ENCODE measurements around the gene METTL4.

The METTL4 gene, protein sequence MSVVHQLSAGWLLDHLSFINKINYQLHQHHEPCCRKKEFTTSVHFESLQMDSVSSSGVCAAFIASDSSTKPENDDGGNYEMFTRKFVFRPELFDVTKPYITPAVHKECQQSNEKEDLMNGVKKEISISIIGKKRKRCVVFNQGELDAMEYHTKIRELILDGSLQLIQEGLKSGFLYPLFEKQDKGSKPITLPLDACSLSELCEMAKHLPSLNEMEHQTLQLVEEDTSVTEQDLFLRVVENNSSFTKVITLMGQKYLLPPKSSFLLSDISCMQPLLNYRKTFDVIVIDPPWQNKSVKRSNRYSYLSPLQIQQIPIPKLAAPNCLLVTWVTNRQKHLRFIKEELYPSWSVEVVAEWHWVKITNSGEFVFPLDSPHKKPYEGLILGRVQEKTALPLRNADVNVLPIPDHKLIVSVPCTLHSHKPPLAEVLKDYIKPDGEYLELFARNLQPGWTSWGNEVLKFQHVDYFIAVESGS
- 25.9 to 35.3 reads per million in 2 donors for total RNA-seq

DNA sequence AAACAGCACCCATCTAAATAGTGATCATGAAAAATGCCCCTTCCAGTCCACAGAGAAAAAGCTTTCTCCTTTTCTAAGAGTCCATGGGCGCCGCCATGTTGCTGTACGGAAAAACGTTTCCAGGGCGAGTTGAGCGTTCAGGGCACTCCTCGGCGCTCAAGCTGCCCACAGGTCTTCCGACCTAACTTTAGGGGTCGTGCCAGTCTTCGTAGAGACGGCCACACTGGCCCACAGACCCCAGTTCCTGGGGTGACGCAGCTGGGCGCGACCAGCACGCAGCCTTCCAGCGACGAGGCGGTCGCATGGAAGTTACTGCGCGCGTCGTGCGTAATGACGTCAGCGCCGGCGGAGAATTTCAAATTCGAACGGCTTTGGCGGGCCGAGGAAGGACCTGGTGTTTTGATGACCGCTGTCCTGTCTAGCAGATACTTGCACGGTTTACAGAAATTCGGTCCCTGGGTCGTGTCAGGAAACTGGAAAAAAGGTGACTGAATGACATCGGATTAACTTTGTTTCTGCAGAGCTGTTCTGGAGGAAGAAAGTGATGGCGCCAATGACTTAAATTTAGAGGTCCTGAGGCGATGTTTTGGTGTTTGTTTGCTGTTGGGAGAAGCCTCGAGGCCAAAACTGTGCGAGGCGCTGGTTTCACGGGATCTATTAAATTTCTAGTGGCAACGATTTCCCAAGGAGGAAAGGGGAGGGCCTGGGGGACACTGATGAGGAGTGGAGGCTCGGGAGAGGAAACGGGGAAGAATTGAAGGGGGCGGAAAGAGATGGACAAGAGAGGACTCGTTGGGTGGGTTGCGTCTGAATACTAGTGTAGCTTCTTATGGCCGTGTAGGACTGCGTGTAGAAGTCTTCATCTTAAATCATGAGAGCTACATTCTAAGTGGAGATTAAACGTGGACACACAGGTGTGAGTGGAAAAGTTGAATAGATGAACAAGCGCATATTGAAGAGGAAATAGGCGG is at the start of gene METTL4, which contains the start of gene NDC80:
Gene METTL4, minus strand, starts transcription at position 306 of the 971 bp plus-strand sequence. CDS start 4,289 bp downstream, outside the sequence.
Gene NDC80, plus strand, starts transcription at position 358 of the 971 bp plus-strand sequence. CDS start 1,429 bp downstream, outside the sequence.
- peak; percentile 66 for DNase-seq

- no peak for DNase-seq
These were observed 46.7 kb upstream of the METTL4 start for GRCh38 chr18:2618009-2618408.

GRCh38 chr18:2617401-2617998 is 46.2 kb upstream of the METTL4 start:
- DNase-seq = no peak

DNA sequence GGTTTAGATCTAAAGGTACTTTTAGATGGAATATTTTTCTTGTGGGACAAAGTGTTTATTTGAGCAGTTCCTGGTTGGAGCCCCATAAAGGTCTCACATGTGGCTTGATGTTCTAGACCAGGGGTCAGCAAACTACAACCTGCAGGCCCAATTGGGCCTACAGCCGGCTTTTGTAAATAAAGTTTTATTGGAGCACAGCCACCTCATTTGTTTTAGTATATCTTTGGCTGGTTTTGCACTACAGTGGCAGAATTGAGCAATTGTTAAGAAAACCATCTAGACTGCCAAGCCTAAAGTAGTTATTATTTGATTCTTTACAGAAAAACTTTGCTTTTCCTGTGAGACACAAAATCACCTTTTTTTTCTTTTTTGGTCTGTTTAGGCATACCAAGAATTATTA is 41.7 kb upstream of the METTL4 start:
- DNase-seq = no peak

GRCh38 chr18:2610549-2610948 is 39.2 kb upstream of the METTL4 start:
- DNase-seq = no peak

DNA sequence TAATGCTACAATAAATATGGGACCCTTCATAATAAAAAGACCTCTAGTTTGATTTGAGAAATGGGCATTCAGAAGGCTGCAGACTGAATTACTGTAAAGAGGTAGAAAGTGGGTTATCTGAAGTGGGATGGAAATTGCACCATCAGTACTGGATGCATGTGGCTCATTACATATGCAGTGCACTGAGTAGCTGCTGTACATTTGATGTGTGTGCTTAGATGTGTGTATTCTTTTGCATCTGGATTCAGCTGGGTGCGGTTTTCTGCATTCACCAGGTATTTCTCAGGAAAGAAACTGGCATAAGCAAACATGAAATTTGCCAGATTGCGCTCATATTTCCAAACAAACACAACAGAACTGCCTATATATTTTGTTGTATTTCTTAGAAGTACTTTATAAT is 38.3 kb upstream of the METTL4 start:
- DNase-seq = no peak

DNA sequence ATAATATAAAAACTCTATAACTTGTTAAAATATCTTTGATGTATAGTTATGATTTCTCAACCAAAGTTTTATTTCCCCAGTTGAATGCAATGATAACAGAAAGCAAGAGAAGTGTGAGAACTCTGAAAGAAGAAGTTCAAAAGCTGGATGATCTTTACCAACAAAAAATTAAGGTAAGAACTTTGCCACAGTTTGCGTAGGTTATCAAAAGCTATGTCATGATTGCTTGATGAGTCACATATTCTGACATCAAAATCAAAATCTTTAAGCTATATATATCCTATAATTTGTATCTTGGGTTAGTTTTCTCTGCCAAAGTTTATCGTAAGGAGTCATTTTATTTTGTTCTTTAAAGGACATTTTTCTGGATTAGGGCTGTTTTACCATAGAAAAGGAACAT is 35.0 kb upstream of the METTL4 start:
- no peak for DNase-seq

GRCh38 chr18:2602844-2603243 is 31.5 kb upstream of the METTL4 start:
- DNase-seq = no peak

- no peak for DNase-seq
These were observed 26.3 kb upstream of the METTL4 start for GRCh38 chr18:2597639-2598038.

- no peak for DNase-seq
These were observed 19.0 kb upstream of the METTL4 start for GRCh38 chr18:2590303-2590702.

GRCh38 chr18:2589345-2590068 is 18.2 kb upstream of the METTL4 start:
- no peak for DNase-seq

DNA sequence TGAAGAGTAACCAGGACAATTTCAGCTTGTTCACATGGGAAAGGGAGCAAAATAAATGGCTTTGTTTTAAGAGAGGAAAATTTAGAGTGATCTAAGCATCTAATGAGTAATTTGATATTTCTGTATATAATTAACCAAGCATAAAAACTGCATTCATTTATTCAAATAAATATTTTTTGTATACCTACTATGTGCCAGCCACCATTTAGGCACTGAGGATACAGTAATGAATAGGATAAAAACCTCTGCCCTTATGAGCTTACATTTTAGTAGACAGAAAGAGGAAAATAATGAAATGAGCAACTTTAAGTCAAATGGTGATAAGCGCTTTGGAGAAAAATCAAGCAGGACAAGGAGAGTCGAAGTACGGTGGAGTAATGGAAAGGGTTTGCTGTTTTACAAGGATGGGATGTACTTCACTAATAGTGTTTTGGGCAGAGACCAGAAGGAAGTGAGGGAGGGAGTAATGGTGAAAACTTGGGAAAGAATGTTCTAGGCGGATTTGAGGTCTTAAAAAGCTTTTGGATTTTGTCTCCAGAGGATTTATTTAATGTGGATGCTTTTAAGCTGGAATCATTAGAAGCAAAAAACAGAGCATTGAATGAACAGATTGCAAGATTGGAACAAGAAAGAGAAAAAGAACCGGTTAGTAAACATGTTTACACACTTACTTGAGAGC is 17.5 kb upstream of the METTL4 start:
- DNase-seq = no peak

GRCh38 chr18:2587788-2588187 is 16.5 kb upstream of the METTL4 start:
- no peak for DNase-seq

DNA sequence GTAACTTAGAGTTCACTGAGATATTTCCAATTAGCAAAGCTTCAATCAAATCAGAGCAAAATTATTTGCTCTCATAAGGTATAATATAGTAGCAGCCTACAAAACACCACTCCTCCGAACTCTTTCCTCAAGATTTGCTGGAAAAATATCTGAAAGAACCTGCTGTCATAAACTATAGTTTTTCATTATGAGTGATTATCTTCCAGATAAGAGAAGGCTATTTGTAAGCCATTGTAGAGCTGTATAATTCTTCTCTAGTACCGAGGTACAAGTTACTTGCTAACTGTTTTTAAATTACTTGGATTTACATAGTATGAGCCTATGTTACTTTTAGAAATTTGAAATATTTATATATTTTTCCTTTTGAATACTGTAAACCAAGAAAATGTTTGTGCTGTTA is 2.1 kb upstream of the METTL4 start:
- no peak for DNase-seq

DNA sequence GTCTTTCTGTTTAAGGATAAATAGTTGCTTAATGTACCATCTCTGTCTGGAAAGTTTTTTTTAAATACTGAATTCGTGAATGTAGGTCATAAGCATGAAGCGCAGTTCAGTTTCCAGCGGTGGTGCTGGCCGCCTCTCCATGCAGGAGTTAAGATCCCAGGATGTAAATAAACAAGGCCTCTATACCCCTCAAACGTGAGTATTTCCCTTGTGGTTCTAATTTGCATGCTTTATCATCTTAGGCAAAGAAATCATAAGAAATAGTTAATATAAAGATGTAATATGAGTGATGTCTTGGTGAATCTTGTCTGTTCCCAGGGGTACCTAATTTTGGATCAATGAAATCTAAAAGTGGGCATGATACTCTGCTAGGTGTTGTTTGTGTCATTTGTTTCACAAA is 1.6 kb upstream of the METTL4 start:
- no peak for DNase-seq

DNA sequence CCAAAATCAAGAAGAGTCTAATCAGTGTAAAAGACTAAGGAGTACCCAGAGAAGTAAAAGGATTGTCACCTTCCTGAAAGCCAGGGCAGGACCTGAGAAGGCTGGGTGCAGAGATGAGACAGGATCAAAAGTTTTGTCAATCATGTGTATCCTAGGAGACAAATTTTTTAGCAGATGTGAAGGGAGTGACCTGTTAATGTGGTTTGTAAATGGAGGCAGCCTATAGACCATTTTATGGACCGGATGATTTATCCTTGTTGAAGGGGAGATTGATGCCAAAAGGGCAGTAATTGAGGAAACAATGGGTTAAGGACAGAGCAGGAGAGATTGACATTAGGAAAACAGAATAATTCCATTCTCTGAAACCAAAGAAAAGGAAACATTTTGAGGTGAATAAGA is 865 bp upstream of the METTL4 start:
- DNase-seq = no peak

- DNase-seq = peak; percentile 19
These were observed 519 bp downstream of the METTL4 start for GRCh38 chr18:2570772-2571199.

DNA sequence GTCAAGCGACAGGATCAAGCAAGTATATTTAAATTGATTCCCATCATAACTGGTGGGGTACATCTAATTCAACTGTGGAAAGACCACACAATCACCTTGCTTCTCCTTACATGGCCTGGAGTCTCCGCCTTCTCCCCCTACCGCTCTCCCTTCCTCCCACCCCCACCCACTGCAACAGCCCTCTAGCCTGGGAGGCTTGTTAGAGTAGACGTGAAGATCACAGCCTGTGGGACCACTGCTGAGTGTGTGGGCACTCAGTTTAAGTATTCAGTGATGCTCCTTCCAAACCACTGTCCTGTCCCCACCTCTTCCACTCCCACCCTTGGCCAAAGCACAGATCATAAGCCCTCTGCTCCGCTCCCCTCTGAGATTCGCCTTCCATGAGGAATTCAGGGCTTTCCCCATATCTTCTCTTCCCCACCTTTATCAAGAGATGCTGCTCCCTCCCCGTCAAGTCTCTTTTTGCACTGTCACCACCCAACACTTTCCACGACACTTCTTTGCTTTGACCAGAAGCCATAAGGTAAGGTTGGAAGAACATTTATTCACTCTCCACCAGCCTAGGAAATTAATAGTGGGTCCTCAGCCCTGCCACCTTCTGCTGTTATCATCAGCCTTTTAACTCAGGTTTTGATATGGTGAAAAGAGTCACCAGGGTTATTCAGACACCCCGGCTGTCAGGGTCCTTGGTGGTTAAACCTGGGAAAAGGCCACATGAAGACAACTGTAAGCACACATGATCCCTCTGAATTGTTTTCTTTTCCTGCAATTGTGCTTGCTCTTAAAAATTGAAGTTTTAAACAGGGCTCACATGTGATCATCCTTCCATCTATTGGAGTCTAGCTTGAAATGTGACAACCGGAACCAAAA is 1.7 kb downstream of the METTL4 start:
- no peak for DNase-seq

- DNase-seq = no peak
These were observed 2.7 kb downstream of the METTL4 start for GRCh38 chr18:2568605-2569004.

DNA sequence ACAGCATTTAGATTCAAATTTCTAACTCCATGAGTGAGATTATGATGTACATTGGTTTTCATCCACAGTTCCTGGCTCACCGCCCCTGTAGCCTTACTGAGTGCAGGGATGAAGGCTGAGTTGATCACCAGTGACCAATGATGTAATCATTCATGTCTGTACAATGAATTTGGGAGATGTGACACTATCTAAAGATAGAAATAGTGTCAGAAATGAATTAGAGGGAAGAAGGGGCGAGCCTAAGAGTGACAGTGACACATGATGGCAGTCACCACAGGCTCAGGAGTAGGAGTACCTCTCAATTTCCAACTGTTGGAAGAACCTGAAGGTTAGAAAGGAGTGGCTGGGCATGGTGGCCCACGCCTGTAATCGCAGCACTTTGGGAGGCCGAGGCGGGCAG is 3.2 kb downstream of the METTL4 start:
- no peak for DNase-seq

DNA sequence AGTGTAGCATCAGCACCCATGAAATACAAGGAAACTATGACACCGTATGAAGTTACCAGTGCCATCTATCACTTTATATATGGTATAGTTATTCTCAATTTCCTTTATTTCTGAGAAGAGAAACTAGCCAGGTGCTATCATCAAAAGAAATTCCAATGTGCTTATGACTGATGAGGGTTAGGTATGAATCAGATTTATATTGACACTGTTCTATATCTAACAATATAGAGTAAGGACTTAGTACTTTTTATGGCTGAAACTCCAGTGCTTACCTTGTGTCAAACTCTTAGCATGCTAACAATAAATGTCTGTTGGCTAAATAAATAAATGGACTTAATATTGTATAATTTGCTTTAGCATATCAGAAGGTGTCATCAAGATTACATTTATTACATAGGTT is 6.9 kb downstream of the METTL4 start:
- DNase-seq = no peak

Measured in activated gamma-delta T cell (primary cell).